Measurements from ENCODE around the gene AP3D1. TPM values are rescaled to one million over a fixed set of nuclear protein-coding genes. Genes with fewer than 3 reads are reported as not detected.

Gene AP3D1
- total RNA-seq, 1 donor from 2014 or later: 148 TPM

GRCh38 chr19:2181633-2181997 is 30.2 kb upstream of the AP3D1 start:
- DNase-seq (ENCODE audit: low spot score): no peak

- DNase-seq (ENCODE audit: low spot score): no peak
Measured at GRCh38 chr19:2180881-2181632, 29.7 kb upstream of the AP3D1 start.

GRCh38 chr19:2180114-2180513 is 28.7 kb upstream of the AP3D1 start:
- DNase-seq (ENCODE audit: low spot score): no peak

- no peak for DNase-seq (ENCODE audit: low spot score)
Measured at GRCh38 chr19:2179095-2179494, 27.7 kb upstream of the AP3D1 start.

GRCh38 chr19:2176337-2176994 is 25.1 kb upstream of the AP3D1 start:
- no peak for DNase-seq (ENCODE audit: low spot score)

GRCh38 chr19:2175742-2176141 is 24.4 kb upstream of the AP3D1 start:
- no peak for DNase-seq (ENCODE audit: low spot score)

GRCh38 chr19:2173767-2174577 is 22.6 kb upstream of the AP3D1 start:
- DNase-seq (ENCODE audit: low spot score): no peak

GRCh38 chr19:2173388-2173766 is 22.0 kb upstream of the AP3D1 start:
- DNase-seq (ENCODE audit: low spot score): no peak

- DNase-seq (ENCODE audit: low spot score): no peak
Measured at GRCh38 chr19:2171349-2172145, 20.2 kb upstream of the AP3D1 start.

- DNase-seq (ENCODE audit: low spot score): no peak
Measured at GRCh38 chr19:2170987-2171348, 19.6 kb upstream of the AP3D1 start.

GRCh38 chr19:2170219-2170618 is 18.9 kb upstream of the AP3D1 start:
- no peak for DNase-seq (ENCODE audit: low spot score)

GRCh38 chr19:2168619-2169424 is 17.5 kb upstream of the AP3D1 start:
- peak; percentile 95 for DNase-seq (ENCODE audit: low spot score)

- DNase-seq (ENCODE audit: low spot score): peak; percentile 58
Measured at GRCh38 chr19:2167896-2168618, 16.7 kb upstream of the AP3D1 start.

GRCh38 chr19:2166741-2167738 is 15.7 kb upstream of the AP3D1 start:
- DNase-seq (ENCODE audit: low spot score): peak; percentile 72

GRCh38 chr19:2164020-2164998 is 12.9 kb upstream of the AP3D1 start:
- DNase-seq (ENCODE audit: low spot score): no peak

- DNase-seq (ENCODE audit: low spot score): no peak
Measured at GRCh38 chr19:2160379-2160778, 9.0 kb upstream of the AP3D1 start.

- DNase-seq (ENCODE audit: low spot score): no peak
Measured at GRCh38 chr19:2157452-2157851, 6.1 kb upstream of the AP3D1 start.

GRCh38 chr19:2154587-2155075 is 3.3 kb upstream of the AP3D1 start:
- DNase-seq (ENCODE audit: low spot score): no peak
